ENCODE data around the gene ZDHHC4. TPM values are rescaled to one million over a fixed set of nuclear protein-coding genes. Genes with fewer than 3 reads are reported as not detected.

The ZDHHC4 gene
- total RNA-seq, 1 donor from 2014 or later: 63.5 TPM

DNA sequence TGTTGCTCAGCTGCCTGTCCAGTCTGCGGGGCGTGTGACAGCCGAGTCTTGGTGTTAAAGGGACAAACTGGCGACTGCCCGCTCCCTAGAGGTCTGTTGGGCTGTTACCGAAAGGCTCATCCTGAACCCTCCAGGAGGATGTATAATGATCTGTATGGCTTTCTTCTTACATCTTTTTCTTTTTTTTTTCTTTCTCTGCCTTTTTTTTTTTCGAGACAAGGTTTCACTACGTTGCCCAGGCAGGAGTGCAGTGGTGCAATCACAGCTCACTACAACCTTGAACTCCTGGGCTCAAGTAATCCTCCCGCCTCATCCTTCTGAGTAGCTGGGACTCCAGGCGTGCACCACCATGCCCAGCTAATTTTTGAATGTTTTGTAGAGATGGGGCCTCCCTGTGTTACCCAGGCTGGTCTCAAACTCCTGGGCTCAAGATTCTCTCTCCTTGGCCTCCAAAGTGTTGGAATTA lies 13.4 kb downstream of the ZDHHC4 start:
- peaks cover 38% of the 10 kb centered on the region for H3K36me3 Mint-ChIP-seq (ENCODE audit: unreplicated experiment)
- peak overlapping the region; percentile 91 for H3K27ac Mint-ChIP-seq (ENCODE audit: unreplicated experiment)
- no peaks in the 10 kb centered on the region for H3K27me3 Mint-ChIP-seq (ENCODE audit: unreplicated experiment)
- peaks cover 15% of the 10 kb centered on the region for H3K4me1 Mint-ChIP-seq (ENCODE audit: unreplicated experiment)
- no peak for DNase-seq (ENCODE audit: extremely low spot score, unreplicated experiment)
- TF ChIP-seq, protein P1, sequence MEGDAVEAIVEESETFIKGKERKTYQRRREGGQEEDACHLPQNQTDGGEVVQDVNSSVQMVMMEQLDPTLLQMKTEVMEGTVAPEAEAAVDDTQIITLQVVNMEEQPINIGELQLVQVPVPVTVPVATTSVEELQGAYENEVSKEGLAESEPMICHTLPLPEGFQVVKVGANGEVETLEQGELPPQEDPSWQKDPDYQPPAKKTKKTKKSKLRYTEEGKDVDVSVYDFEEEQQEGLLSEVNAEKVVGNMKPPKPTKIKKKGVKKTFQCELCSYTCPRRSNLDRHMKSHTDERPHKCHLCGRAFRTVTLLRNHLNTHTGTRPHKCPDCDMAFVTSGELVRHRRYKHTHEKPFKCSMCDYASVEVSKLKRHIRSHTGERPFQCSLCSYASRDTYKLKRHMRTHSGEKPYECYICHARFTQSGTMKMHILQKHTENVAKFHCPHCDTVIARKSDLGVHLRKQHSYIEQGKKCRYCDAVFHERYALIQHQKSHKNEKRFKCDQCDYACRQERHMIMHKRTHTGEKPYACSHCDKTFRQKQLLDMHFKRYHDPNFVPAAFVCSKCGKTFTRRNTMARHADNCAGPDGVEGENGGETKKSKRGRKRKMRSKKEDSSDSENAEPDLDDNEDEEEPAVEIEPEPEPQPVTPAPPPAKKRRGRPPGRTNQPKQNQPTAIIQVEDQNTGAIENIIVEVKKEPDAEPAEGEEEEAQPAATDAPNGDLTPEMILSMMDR (IDR thresholded peaks at IDR 0.05): no peak
- H3K9me3 Mint-ChIP-seq (ENCODE audit: unreplicated experiment): no peaks in the 10 kb centered on the region
- peak overlapping the region; percentile 94 for H3K4me3 Mint-ChIP-seq (ENCODE audit: unreplicated experiment)

DNA sequence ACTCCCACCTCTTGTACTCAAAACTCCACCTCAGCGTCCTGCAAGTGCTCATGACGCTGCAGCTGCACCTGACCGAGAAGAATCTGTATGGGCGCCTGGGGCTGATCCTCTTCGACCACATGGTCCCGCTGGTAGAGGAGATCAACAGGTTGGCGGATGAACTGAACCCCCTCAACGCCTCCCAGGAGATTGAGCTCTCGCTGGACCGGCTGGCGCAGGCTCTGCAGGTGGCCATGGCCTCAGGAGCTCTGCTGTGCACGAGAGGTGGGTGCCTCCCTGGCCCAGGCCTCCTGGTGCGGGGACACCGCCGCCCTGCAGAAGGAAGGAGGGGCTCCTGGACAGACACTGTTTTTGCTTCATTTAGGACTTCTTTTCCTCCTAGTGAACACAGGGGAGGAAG lies 22.8 kb downstream of the ZDHHC4 start:
- Mint-ChIP-seq H3K4me3 (ENCODE audit: unreplicated experiment) (no peak overlapping the region), H3K9me3 (ENCODE audit: unreplicated experiment) (no peaks in the 10 kb centered on the region)

DNA sequence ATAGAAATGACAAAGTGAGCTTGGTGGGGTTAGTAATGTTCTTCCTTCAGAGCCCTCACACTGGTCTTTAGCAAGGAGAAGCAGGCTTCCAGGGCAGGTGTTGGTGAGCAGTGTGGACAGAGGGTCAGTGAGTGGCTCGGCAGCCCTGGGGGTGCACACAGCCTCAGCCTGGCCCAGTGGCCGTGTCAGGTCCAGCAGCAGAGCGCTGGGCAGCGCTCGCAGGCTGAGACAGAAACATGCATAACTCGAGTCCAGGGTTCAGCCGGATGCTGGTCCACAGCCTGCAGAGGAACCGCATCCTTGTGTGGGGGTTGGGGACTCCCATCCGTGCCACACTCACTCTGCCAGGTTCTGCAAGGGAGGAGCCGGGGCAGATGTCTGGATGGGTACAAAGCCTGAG lies 27.2 kb downstream of the ZDHHC4 start:
- Mint-ChIP-seq H3K36me3 (ENCODE audit: unreplicated experiment) (peaks cover 18% of the 10 kb centered on the region), H3K27me3 (ENCODE audit: unreplicated experiment) (no peaks in the 10 kb centered on the region), H3K9me3 (ENCODE audit: unreplicated experiment) (no peaks in the 10 kb centered on the region), H3K27ac (ENCODE audit: unreplicated experiment) (no peak overlapping the region), H3K4me3 (ENCODE audit: unreplicated experiment) (no peak overlapping the region), H3K4me1 (ENCODE audit: unreplicated experiment) (no peaks in the 10 kb centered on the region)
- no peak for DNase-seq (ENCODE audit: extremely low spot score, unreplicated experiment)
- TF ChIP-seq, protein P1 (IDR thresholded peaks at IDR 0.05): no peak

More for the DNA sequence above, 22.8 kb downstream of the ZDHHC4 start:
- no peaks in the 10 kb centered on the region for H3K4me1 Mint-ChIP-seq (ENCODE audit: unreplicated experiment)
- DNase-seq (ENCODE audit: extremely low spot score, unreplicated experiment): no peak
- peaks cover 36% of the 10 kb centered on the region for H3K36me3 Mint-ChIP-seq (ENCODE audit: unreplicated experiment)
- no peaks in the 10 kb centered on the region for H3K27me3 Mint-ChIP-seq (ENCODE audit: unreplicated experiment)
- H3K27ac Mint-ChIP-seq (ENCODE audit: unreplicated experiment): no peak overlapping the region
- TF ChIP-seq, protein P1 (IDR thresholded peaks at IDR 0.05): no peak

DNA sequence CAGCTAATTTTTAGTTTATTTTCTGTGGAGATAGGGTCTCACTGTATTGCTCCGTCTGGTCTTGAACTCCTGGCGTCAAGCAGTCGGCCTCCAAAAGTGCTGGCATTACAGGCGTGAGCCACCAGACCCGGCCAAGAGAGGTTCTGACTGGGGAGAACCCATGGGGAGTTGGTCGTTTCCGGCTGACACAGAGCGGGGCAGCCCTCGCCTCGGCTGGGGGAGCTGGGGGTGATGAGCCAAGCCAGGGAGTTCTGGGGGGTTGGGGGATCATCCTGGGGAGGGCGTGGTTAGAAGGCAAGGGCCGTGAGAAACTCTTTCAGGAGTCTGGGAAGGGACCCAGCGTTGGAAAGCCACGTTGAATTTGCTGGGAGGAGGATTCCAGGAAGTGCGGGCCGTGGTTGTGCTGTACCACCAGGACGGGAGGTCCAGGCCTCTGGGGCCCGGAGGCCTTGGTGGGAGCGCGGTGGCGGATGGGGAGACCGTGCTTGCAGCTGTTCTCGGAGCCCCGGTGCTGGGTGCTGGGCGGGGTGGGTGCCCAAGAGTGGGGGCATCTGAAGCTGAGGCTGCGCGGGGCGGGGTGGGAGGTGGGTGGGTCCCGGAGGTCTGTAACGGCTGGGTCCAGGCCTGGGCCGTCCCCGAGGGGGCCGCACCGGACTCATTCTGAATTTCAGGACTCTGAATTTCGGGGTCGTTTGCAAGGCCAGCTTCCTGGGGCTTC lies 29.8 kb downstream of the ZDHHC4 start:
- TF ChIP-seq, protein P1 (IDR thresholded peaks at IDR 0.05): no peak
- H3K9me3 Mint-ChIP-seq (ENCODE audit: unreplicated experiment): no peaks in the 10 kb centered on the region
- peaks cover 18% of the 10 kb centered on the region for H3K36me3 Mint-ChIP-seq (ENCODE audit: unreplicated experiment)
- no peaks in the 10 kb centered on the region for H3K4me1 Mint-ChIP-seq (ENCODE audit: unreplicated experiment)
- H3K4me3 Mint-ChIP-seq (ENCODE audit: unreplicated experiment): no peak overlapping the region
- no peak for DNase-seq (ENCODE audit: extremely low spot score, unreplicated experiment)
- H3K27me3 Mint-ChIP-seq (ENCODE audit: unreplicated experiment): no peaks in the 10 kb centered on the region
- no peak overlapping the region for H3K27ac Mint-ChIP-seq (ENCODE audit: unreplicated experiment)

DNA sequence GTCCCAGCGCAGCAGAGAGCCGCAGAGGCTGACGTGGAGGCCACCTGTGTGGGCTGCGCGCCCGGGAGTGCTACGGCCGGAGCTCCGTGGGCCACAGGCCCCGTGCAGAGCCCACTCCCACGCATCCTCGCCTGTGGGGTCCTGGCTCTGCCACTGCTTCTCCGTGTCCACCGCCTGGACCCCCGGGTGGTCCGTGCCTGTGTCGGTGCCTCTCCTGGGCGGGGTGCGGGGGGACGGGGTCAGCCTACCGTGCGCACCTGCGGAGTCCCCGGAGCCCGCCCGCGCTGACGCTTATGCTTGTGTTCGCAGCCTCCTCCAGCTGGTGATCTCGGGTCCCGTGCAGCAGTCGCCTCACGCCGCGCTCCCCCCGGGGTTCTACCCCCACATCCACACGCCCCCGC lies 30.4 kb downstream of the ZDHHC4 start:
- no peak overlapping the region for H3K27ac Mint-ChIP-seq (ENCODE audit: unreplicated experiment)
- H3K9me3 Mint-ChIP-seq (ENCODE audit: unreplicated experiment): no peaks in the 10 kb centered on the region
- peaks cover 15% of the 10 kb centered on the region for H3K36me3 Mint-ChIP-seq (ENCODE audit: unreplicated experiment)
- DNase-seq (ENCODE audit: extremely low spot score, unreplicated experiment): no peak
- H3K4me3 Mint-ChIP-seq (ENCODE audit: unreplicated experiment): no peak overlapping the region
- TF ChIP-seq, protein P1 (IDR thresholded peaks at IDR 0.05): no peak
- H3K4me1 Mint-ChIP-seq (ENCODE audit: unreplicated experiment): no peaks in the 10 kb centered on the region
- H3K27me3 Mint-ChIP-seq (ENCODE audit: unreplicated experiment): no peaks in the 10 kb centered on the region
